ENCODE data around the gene CTSO.
"Not testable (repeated sequence)": the region's sequence is repeated elsewhere in the genome, so short reads cannot be mapped to it uniquely, and the experiment has no call there.

CTSO gene

GRCh38 chr4:155906554-155907247 is 47.0 kb downstream of the CTSO start:
- no peak for DNase-seq (ENCODE audit: low read depth in 3 of 3)

GRCh38 chr4:155904331-155904730 is 49.3 kb downstream of the CTSO start:
- DNase-seq (ENCODE audit: low read depth in 3 of 3): no peak

- no peak for DNase-seq (ENCODE audit: low read depth in 3 of 3)
Measured at GRCh38 chr4:155903453-155903852, 50.2 kb downstream of the CTSO start, which contains the start of gene TDO2. Gene TDO2, plus strand, starts transcription at chr4:155903696. Its CDS starts 63 bp downstream, at chr4:155903759.

GRCh38 chr4:155901013-155901412 is 52.7 kb downstream of the CTSO start:
- no peak for DNase-seq (ENCODE audit: low read depth in 3 of 3)

GRCh38 chr4:155900381-155900780 is 53.3 kb downstream of the CTSO start:
- DNase-seq (ENCODE audit: low read depth in 3 of 3): no peak

- no peak for DNase-seq (ENCODE audit: low read depth in 3 of 3)
Measured at GRCh38 chr4:155899891-155900290, 53.8 kb downstream of the CTSO start.

GRCh38 chr4:155898371-155898770 is 55.3 kb downstream of the CTSO start:
- not testable (repeated sequence) for DNase-seq (ENCODE audit: low read depth in 3 of 3)

- no peak for DNase-seq (ENCODE audit: low read depth in 3 of 3)
Measured at GRCh38 chr4:155891058-155891457, 62.6 kb downstream of the CTSO start.

GRCh38 chr4:155889946-155890345 is 63.7 kb downstream of the CTSO start:
- no peak for DNase-seq (ENCODE audit: low read depth in 3 of 3)

GRCh38 chr4:155889031-155889793 is 64.5 kb downstream of the CTSO start:
- DNase-seq (ENCODE audit: low read depth in 3 of 3): no peak

- DNase-seq (ENCODE audit: low read depth in 3 of 3): no peak
Measured at GRCh38 chr4:155887847-155888570, 65.7 kb downstream of the CTSO start.

- DNase-seq (ENCODE audit: low read depth in 3 of 3): no peak
Measured at GRCh38 chr4:155887045-155887444, 66.6 kb downstream of the CTSO start.

GRCh38 chr4:155885666-155886065 is 68.0 kb downstream of the CTSO start:
- no peak for DNase-seq (ENCODE audit: low read depth in 3 of 3)

GRCh38 chr4:155883895-155884294 is 69.8 kb downstream of the CTSO start:
- no peak for DNase-seq (ENCODE audit: low read depth in 3 of 3)

- no peak for DNase-seq (ENCODE audit: low read depth in 3 of 3)
Measured at GRCh38 chr4:155881555-155881954, 72.1 kb downstream of the CTSO start.

GRCh38 chr4:155879767-155880166 is 73.9 kb downstream of the CTSO start:
- no peak for DNase-seq (ENCODE audit: low read depth in 3 of 3)

- no peak for DNase-seq (ENCODE audit: low read depth in 3 of 3)
Measured at GRCh38 chr4:155878611-155879010, 75.1 kb downstream of the CTSO start.

GRCh38 chr4:155877971-155878370 is 75.7 kb downstream of the CTSO start:
- no peak for DNase-seq (ENCODE audit: low read depth in 3 of 3)

- DNase-seq (ENCODE audit: low read depth in 3 of 3): no peak
Measured at GRCh38 chr4:155875878-155876277, 77.8 kb downstream of the CTSO start.

Data from stimulated activated CD4-positive, alpha-beta T cell treated with anti-CD3 and anti-CD28 coated beads, TNF-alpha, amount 100 ng/mL, for 48 hours (primary cell).